HFF-Myc (cell line): Measurements from ENCODE around the gene ENO2.
"Not testable (repeated sequence)": the region's sequence is repeated elsewhere in the genome, so short reads cannot be mapped to it uniquely, and the experiment has no call there.

Experiments used
- DNase-seq: peaks from one replicate; pipeline ENCODE4 v3.0.0-alpha.2; 2011; ENCODE audit warnings: low read depth; ENCODE audit errors: extremely low read depth
- H3K4me3 ChIP-seq: replicated peaks from 2 replicates; pipeline ENCODE4 v1.5.1; 2011; ENCODE audit warnings: low read depth, mild to moderate bottlenecking, control low read depth, low read length
- CTCF ChIP-seq: IDR thresholded peaks from 2 replicates; pipeline ENCODE4 v1.5.1; 2012; ENCODE audit warnings: mild to moderate bottlenecking, low read depth, low read length, control low read depth; ENCODE audit errors: missing control alignments

ENO2 gene

GRCh38 chr12:6914246-6914946 is at the start of gene ENO2:
TSS of gene ENO2 (plus strand) at chr12:6914580. CDS start at chr12:6915833, 1,253 bp downstream.
- no peak for TF ChIP-seq CTCF
- no peak for DNase-seq
- peak within 1 kb of the TSS; percentile 45 for H3K4me3 ChIP-seq

GRCh38 chr12:6865307-6865706 is 49.1 kb upstream of the ENO2 start:
- H3K4me3 ChIP-seq, DNase-seq: not testable (repeated sequence)

GRCh38 chr12:6866163-6866919 is 48.0 kb upstream of the ENO2 start:
- DNase-seq = no peak
- peak overlapping the region; percentile 99 for H3K4me3 ChIP-seq
- no peak for TF ChIP-seq CTCF

GRCh38 chr12:6866920-6867412 is 47.4 kb upstream of the ENO2 start:
- TF ChIP-seq CTCF = no peak
- no peak for DNase-seq
- peak overlapping the region; percentile 99 for H3K4me3 ChIP-seq

GRCh38 chr12:6867413-6868210 is 46.8 kb upstream of the ENO2 start, which contains the start of gene TPI1:
TSS of gene TPI1 (plus strand) at chr12:6867531. CDS start at chr12:6867567, 36 bp downstream.
- peak within 1 kb of the TSS; percentile 99 for H3K4me3 ChIP-seq
- TF ChIP-seq CTCF = no peak
- DNase-seq = no peak

GRCh38 chr12:6868211-6869048 is 46.0 kb upstream of the ENO2 start:
- TF ChIP-seq CTCF = peak; percentile 28
- peak overlapping the region; percentile 99 for H3K4me3 ChIP-seq
- no peak for DNase-seq
